H1 (cell line): ENCODE data around the gene OOEP. TPM values are rescaled to one million over a fixed set of nuclear protein-coding genes. Genes with fewer than 3 reads are reported as not detected.
A peak's percentile ranks its signal among the peaks of the same experiment; 100 is the strongest.
"Not testable (repeated sequence)": the region's sequence is repeated elsewhere in the genome, so short reads cannot be mapped to it uniquely, and the experiment has no call there.

ENCODE experiments used
- CTCF ChIA-PET: fragments of 300-600 bp; sonication (Branson Sonifier 250); formaldehyde crosslinking; loops from one replicate; lab custom pipeline; 2021; ENCODE audit not compliant: partially characterized antibody; lab: Charles Lee
- POLR2A ChIA-PET: fragments of 300-600 bp; sonication (Branson Sonifier 250); formaldehyde crosslinking; loops from one replicate; lab custom pipeline; 2021; ENCODE audit warnings: inconsistent platforms; ENCODE audit not compliant: partially characterized antibody; lab: Charles Lee
- DNase-seq, 2 experiments: peaks; one replicate each; pipeline versions ENCODE4 v3.0.0 to v3.0.0-alpha.2; 2010 to 2022; ENCODE audit warnings: low spot score in 2 of 2, low read depth in 1 of 2, mixed read lengths in 1 of 2
- FAIRE-seq: peaks from 2 replicates; lab custom pipeline; 2011; peaks lifted over from hg19 to GRCh38; lab: Jason Lieb, UNC
- H2AFZ ChIP-seq: 2 replicates; pipeline ENCODE4 v1.8.1; 2012; ENCODE audit warnings: low read length, inconsistent platforms
- H2AK5ac ChIP-seq: 2 replicates; pipeline ENCODE4 v1.6.1; 2013; ENCODE audit warnings: low read depth, low read length
- H2BK120ac ChIP-seq: replicated peaks from 2 replicates; pipeline ENCODE3; 2013; ENCODE audit warnings: low read depth, low read length, inconsistent platforms
- H2BK12ac ChIP-seq: 2 replicates; pipeline ENCODE4 v1.6.1; 2013; ENCODE audit warnings: low read depth, low read length
- H2BK15ac ChIP-seq: 2 replicates; pipeline ENCODE4 v1.6.1; 2013; ENCODE audit warnings: low read length
- H2BK20ac ChIP-seq: 2 replicates; pipeline ENCODE4 v1.6.1; 2013; ENCODE audit warnings: low read length
- H2BK5ac ChIP-seq: 2 replicates; pipeline ENCODE4 v1.6.1; 2013; ENCODE audit warnings: low read depth, low read length
- H3K14ac ChIP-seq: 2 replicates; pipeline ENCODE4 v1.6.1; 2013; ENCODE audit warnings: inconsistent platforms; ENCODE audit not compliant: insufficient read length
- H3K18ac ChIP-seq: 2 replicates; pipeline ENCODE4 v1.6.1; 2013; ENCODE audit warnings: low read length; ENCODE audit errors: extremely low read depth
- H3K23ac ChIP-seq: 2 replicates; pipeline ENCODE4 v1.6.1; 2013; ENCODE audit warnings: inconsistent platforms; ENCODE audit not compliant: insufficient read length
- H3K23me2 ChIP-seq: 2 replicates; pipeline ENCODE4 v1.6.1; 2013; ENCODE audit warnings: low read depth, low read length
- H3K27ac ChIP-seq: 2 replicates; pipeline ENCODE4 v1.6.1; 2011; ENCODE audit warnings: low read depth, low read length, inconsistent platforms
- H3K27me3 ChIP-seq, 4 experiments: replicated peaks in 1 of 4; 1 replicate in 1 of 4; 2 replicates in 3 of 4; pipeline versions ENCODE4 v1.6.1 to v1.8.1; 2011 to 2013; ENCODE audit warnings: low read length in 3 of 4, mild to moderate bottlenecking in 3 of 4, inconsistent platforms in 2 of 4, mixed read lengths in 2 of 4, moderate library complexity in 1 of 4; ENCODE audit not compliant: control insufficient read depth in 3 of 4, insufficient read depth in 3 of 4; ENCODE audit errors: extremely low read depth in 1 of 4
- H3K36me3 ChIP-seq, 4 experiments: 2 replicates each; pipeline versions ENCODE4 v1.6.1 to v1.8.1; 2011 to 2013; ENCODE audit warnings: mild to moderate bottlenecking in 4 of 4, low read length in 3 of 4, moderate library complexity in 2 of 4, control low read depth in 1 of 4, inconsistent platforms in 1 of 4; ENCODE audit not compliant: insufficient read depth in 4 of 4, control insufficient read depth in 2 of 4
- H3K4ac ChIP-seq: replicated peaks from 2 replicates; pipeline ENCODE3; 2013; ENCODE audit warnings: low read length, low read depth, mixed read lengths, inconsistent platforms; ENCODE audit not compliant: insufficient read length
- H3K4me1 ChIP-seq, 4 experiments: replicated peaks in 1 of 4; 1 replicate in 1 of 4; 2 replicates in 3 of 4; pipeline versions ENCODE4 v1.6.1 to v1.8.1; 2011 to 2013; ENCODE audit warnings: low read length in 3 of 4, inconsistent platforms in 2 of 4, mixed read lengths in 1 of 4; ENCODE audit not compliant: insufficient read depth in 4 of 4, control insufficient read depth in 3 of 4
- H3K4me2 ChIP-seq, 2 experiments: 2 replicates each; pipeline versions ENCODE4 v1.6.1 to v1.8.1; 2011 to 2013; ENCODE audit warnings: low read depth in 2 of 2, low read length in 2 of 2, control low read depth in 1 of 2, inconsistent platforms in 1 of 2, mild to moderate bottlenecking in 1 of 2; ENCODE audit not compliant: insufficient read depth in 1 of 2
- H3K4me3 ChIP-seq, 4 experiments: fragments of 200-600, 300-600 bp in 1 of 4; sonication (generic), shearing (Covaris generic), sonication (Bioruptor Twin) in 1 of 4; 2 replicates each; pipeline versions ENCODE4 v1.5.1 to v1.8.1; 2011 to 2016; ENCODE audit warnings: low read length in 4 of 4, low read depth in 3 of 4, control low read depth in 2 of 4, inconsistent platforms in 2 of 4, mild to moderate bottlenecking in 2 of 4, mixed read lengths in 1 of 4, moderate library complexity in 1 of 4; ENCODE audit not compliant: insufficient read depth in 2 of 4; ENCODE audit errors: extremely low read depth in 1 of 4
- H3K56ac ChIP-seq: replicated peaks from 2 replicates; pipeline ENCODE3; 2013; ENCODE audit warnings: low read depth, mild to moderate bottlenecking, mixed read lengths, low read length, inconsistent platforms; ENCODE audit not compliant: insufficient read length
- H3K79me1 ChIP-seq: 2 replicates; pipeline ENCODE4 v1.6.1; 2013; ENCODE audit warnings: low read depth, low read length, control low read depth
- H3K79me2 ChIP-seq, 2 experiments: 2 replicates each; pipeline versions ENCODE4 v1.6.1 to v1.8.1; 2012 to 2013; ENCODE audit warnings: low read length in 2 of 2, mild to moderate bottlenecking in 2 of 2, inconsistent platforms in 1 of 2; ENCODE audit not compliant: insufficient read depth in 2 of 2, control insufficient read depth in 1 of 2
- H3K9ac ChIP-seq, 4 experiments: replicated peaks in 1 of 4; 1 replicate in 1 of 4; 2 replicates in 3 of 4; pipeline versions ENCODE4 v1.6.1 to v1.8.1; 2011 to 2013; ENCODE audit warnings: low read depth in 3 of 4, low read length in 3 of 4, control low read depth in 2 of 4, mild to moderate bottlenecking in 2 of 4, moderate library complexity in 2 of 4, inconsistent platforms in 1 of 4; ENCODE audit errors: extremely low read depth in 1 of 4
- H3K9me3 ChIP-seq, 2 experiments: 2 replicates each; pipeline versions ENCODE4 v1.6.1 to v1.8.1; 2012 to 2013; ENCODE audit warnings: mild to moderate bottlenecking in 2 of 2, moderate library complexity in 2 of 2, control low read depth in 1 of 2, inconsistent platforms in 1 of 2, low read depth in 1 of 2, low read length in 1 of 2, mixed read lengths in 1 of 2; ENCODE audit not compliant: insufficient read depth in 2 of 2
- H4K20me1 ChIP-seq, 2 experiments: replicated peaks in 1 of 2; 2 replicates each; pipeline versions ENCODE3 to v1.8.1; 2011 to 2013; ENCODE audit warnings: inconsistent platforms in 2 of 2, low read length in 2 of 2, mild to moderate bottlenecking in 1 of 2; ENCODE audit not compliant: insufficient read depth in 2 of 2, control insufficient read depth in 1 of 2
- H4K5ac ChIP-seq: 2 replicates; pipeline ENCODE4 v1.6.1; 2013; ENCODE audit warnings: low read length, low read depth, mixed read lengths, inconsistent platforms; ENCODE audit not compliant: insufficient read length
- H4K8ac ChIP-seq: 2 replicates; pipeline ENCODE4 v1.8.0; 2013; ENCODE audit warnings: mild to moderate bottlenecking, moderate library complexity, low read length, inconsistent platforms; ENCODE audit not compliant: insufficient read depth; ENCODE audit errors: extremely low read depth
- H4K91ac ChIP-seq: replicated peaks from 2 replicates; pipeline ENCODE3; 2013; ENCODE audit warnings: low read length, mixed read lengths, inconsistent platforms; ENCODE audit not compliant: insufficient read length
- WGBS, 2 experiments: shearing (Covaris generic) in 1 of 2; methylation state at CpG; one replicate each; pipeline versions ENCODE4 v1.1.6 to v1.1.7; 2013 to 2015; ENCODE audit warnings: low lambda C conversion rate in 2 of 2, mixed read lengths in 2 of 2, inconsistent platforms in 1 of 2, low coverage in 1 of 2, missing lambda C conversion rate in 1 of 2; ENCODE audit not compliant: insufficient replicate concordance in 2 of 2, insufficient coverage in 1 of 2, insufficient read length in 1 of 2; ENCODE audit errors: extremely low coverage in 1 of 2, missing lambda C conversion rate in 1 of 2; 5-methylcytosine and 5-hydroxymethylcytosine counted together
- polyA plus RNA-seq, 7 experiments: library from polyadenylated mRNA; depleted of rRNA in 3 of 7; stranded (reverse) in 5 of 7; unstranded in 2 of 7; fragments of >200 nt in 5 of 7; fragments of 200-250 nt in 2 of 7; gene quantifications; 1 replicate in 5 of 7; 2 replicates in 1 of 7; 4 replicates in 1 of 7; pipeline versions ENCODE4 v1.2.1 to v1.2.3, GENCODE V29; 2011 to 2013; ENCODE audit warnings: missing spikeins in 2 of 7, mixed read lengths in 2 of 7
- total RNA-seq: library from RNA; stranded (reverse); fragmentation: NEBNext Ultra II Directional; extraction: Animal tissue kit (Norgen Biotek cat#: 25700); gene quantifications from 2 replicates; pipeline ENCODE4 v1.2.1, GENCODE V29; 2021

Gene OOEP
- total and polyA plus RNA-seq, 2 of the 8 experiments (the other 6 are each of a cell fraction or from before 2014, with no cell fraction given) = 0.20 to 0.41 TPM

- CTCF ChIA-PET, H2BK15ac ChIP-seq, H4K8ac ChIP-seq, H3K56ac ChIP-seq, POLR2A ChIA-PET, H3K4me3 ChIP-seq, H3K79me1 ChIP-seq, H3K27me3 ChIP-seq, H3K9ac ChIP-seq, H2BK5ac ChIP-seq, H3K14ac ChIP-seq, DNase-seq, H4K20me1 ChIP-seq, FAIRE-seq, H3K18ac ChIP-seq, H2BK120ac ChIP-seq, H4K91ac ChIP-seq, H3K9me3 ChIP-seq, H3K4ac ChIP-seq, H3K4me2 ChIP-seq, H2AK5ac ChIP-seq, H3K4me1 ChIP-seq, H3K79me2 ChIP-seq, H4K5ac ChIP-seq, H3K36me3 ChIP-seq, H2BK20ac ChIP-seq, H3K23ac ChIP-seq, H2BK12ac ChIP-seq, H3K27ac ChIP-seq, H3K23me2 ChIP-seq: not testable (repeated sequence)
- 0 out of 2 replicates have a peak overlapping the region, but pooled peaks have one; percentile 20 for H2AFZ ChIP-seq
- WGBS, 2 experiments = 97% methylated on average over 10 of the region's 10 CpGs; no CpG with 5 or more reads in 1 of the 2 experiments
Observed at GRCh38 chr6:73381531-73381930, 11.8 kb upstream of the OOEP start.
